Measurements from ENCODE around the gene EMC8.

GRCh38 chr16:85819771-85820170 is 20.4 kb upstream of the EMC8 start:
- TF ChIP-seq EZH2 (IDR thresholded peaks at IDR 0.05; ENCODE audit: low read depth): no peak
- TF ChIP-seq CTCF (conservative IDR thresholded peaks at IDR 0.05): no peak

Measured in PC-9 (cell line).